GM21360 (cell line): ENCODE results near the gene TBCD.

Experiments
- ATAC-seq: cut with Tn5 transposase; IDR thresholded peaks from one replicate; pipeline ENCODE4 v1.9.1; 2021; ENCODE audit warnings: mild to moderate bottlenecking, moderate library complexity; ENCODE audit not compliant: unreplicated experiment

TBCD gene

GRCh38 chr17:82897514-82898249 lies 145.8 kb downstream of the TBCD start:
- ATAC-seq, result no peak

- ATAC-seq, result no peak
These were observed 147.2 kb downstream of the TBCD start for GRCh38 chr17:82898976-82899514.

DNA sequence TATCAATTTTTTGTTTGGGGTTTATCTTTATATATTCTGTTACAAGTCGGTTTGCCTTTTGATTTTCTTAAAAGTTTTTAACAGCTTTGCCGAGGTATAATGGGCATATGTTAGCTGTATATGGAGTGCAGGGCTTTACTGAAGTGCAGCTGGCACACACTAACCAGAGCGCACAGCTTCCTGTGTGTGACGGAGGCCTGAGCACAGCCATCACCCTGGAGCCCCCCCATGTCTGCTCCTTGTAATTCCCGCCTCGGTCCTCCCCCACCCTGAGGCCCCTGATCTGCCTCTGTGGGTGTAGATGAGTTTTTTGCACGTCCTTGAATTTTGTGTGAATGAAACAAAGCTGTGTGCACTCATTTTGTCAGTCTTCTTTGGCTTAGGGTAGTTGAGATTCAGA lies 148.1 kb downstream of the TBCD start:
- ATAC-seq, result no peak

DNA sequence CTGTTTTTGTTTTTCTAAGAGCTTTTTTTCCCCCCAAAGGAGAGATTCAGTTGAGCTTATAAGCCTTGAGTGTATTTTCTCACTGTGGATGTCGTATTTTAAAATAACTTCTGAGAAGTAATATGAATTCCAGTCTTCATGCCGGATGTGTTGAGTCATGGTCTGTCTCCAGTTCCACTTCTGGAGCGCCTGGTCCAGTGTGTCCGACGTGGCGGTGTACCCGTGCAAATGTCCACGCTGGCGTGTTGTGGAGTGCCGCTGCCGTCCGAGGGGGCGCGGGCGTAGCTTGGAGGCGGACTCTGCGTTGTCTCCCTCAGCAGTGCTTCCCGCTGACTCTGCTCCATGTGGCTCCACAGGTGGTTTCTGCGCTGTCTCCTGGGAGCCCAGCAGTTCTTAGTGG lies 148.9 kb downstream of the TBCD start:
- no peak for ATAC-seq

DNA sequence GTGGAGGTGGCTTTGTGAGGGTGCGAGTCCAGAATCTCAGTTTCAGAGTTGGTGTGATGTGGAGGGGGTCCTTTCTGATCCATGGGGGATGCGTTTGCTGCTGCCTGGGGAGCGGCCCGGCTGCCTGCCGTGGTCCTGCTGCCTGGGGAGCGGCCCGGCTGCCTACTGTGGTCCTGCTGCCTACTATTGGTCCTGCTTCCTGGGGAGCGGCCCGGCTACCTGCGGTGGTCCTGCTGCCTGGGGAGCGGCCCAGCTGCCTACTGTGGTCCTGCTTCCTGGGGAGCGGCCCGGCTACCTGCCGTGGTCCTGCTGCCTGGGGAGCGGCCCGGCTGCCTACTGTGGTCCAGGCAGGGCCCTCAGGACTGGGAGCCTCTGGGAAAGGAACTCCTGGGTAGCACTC lies 149.5 kb downstream of the TBCD start:
- ATAC-seq, result no peak

DNA sequence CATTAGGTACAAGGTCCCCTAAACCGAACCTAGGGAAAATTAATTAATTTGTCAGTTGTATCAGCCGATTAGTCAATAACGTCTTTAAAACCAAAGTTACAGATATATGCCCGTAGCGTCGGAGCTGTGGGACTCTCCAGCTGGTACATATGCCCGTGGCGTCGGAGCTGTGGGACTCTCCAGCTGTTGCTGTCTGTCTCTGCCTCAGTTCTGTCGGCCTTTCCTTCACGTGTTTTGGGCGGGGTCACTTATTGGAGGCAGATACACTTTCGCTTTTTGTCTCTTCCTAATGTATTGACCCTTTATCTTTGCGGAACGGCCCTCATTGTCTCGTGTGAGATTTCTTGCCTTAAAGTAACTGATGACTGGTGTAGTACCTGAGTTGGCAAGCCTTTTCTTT lies 150.0 kb downstream of the TBCD start:
- ATAC-seq, result no peak

GRCh38 chr17:82902972-82903874 lies 151.4 kb downstream of the TBCD start:
- no peak for ATAC-seq

DNA sequence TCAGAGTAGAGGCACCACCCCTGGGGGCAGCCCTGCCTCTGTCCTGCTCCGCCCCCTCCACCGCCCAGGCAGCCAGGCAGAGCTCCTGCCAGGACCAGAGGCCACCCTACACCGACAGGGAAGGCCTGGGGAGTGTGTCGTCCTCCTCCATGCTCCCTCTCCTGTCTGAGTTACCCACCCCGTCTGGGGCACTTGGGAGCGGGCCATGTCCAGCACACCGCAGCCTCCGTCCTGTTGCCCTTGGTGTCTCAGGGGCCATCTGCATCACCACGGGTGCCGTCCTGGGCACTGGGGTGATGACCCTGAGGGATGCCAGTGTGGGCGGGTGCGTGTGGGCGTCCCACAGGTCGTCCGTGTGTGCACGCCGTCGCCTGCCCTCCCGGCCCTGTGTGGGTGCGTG lies 153.3 kb downstream of the TBCD start:
- no peak for ATAC-seq

DNA sequence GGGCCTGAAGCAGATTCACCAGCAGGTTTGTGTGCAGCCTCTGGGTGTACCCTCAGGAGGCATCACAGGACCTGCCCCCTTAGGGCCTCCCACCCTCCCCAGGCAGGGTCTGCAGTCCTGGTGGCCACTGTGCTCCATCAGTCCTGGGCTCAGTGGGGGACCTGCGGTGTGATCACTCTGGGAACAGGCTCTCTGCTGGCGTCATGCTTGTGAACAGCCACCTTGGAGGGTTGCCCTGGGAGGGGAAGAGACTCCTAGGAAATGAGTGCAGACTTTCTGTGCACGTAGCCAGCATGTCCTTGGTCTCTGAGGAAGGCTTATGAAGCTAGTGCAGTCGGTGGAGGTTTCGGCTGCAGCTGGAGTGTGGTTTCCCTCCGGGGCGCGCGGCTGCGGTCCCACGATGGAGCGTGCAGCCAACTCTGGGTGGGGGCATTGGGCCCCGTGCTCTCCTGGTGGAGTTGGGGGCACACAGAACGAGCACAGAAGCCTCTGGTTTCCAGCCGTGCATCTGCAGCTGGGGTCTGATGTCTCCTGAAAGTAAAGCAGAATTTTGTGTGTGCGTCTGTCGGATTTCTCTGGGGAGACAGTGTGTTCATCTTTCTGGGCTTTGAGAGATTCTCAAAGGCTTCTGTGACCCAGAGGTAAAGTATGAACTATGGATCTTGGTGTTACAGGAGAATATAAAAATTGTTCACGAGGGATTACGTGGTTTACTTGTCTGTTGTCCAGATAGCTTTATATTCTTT lies 156.1 kb downstream of the TBCD start:
- ATAC-seq, result no peak

GRCh38 chr17:82908543-82909160 lies 156.8 kb downstream of the TBCD start:
- no peak for ATAC-seq

- ATAC-seq, result no peak
These were observed 157.5 kb downstream of the TBCD start for GRCh38 chr17:82909322-82909904.

DNA sequence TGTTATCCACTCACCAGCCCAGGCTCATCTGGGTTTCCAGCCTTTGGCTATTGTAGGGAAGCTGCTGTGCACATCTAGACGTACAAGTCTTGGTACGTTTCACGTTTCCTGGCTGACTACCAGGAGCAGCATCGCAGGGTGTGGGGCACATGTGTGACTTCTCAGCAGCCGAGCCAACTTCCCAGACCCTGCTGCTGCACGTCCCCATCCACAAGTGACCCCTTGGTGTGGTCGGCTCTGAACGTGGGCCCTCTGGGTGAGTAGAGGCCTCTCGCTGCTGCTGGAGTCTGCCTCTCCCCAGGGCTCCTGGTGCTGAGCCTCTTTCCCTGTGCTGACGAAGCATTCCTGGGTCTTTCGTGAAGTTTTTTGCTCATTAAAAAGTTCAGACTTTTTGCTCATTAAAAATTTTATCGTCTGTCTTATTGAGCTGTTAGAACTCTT lies 158.2 kb downstream of the TBCD start:
- ATAC-seq, result no peak

DNA sequence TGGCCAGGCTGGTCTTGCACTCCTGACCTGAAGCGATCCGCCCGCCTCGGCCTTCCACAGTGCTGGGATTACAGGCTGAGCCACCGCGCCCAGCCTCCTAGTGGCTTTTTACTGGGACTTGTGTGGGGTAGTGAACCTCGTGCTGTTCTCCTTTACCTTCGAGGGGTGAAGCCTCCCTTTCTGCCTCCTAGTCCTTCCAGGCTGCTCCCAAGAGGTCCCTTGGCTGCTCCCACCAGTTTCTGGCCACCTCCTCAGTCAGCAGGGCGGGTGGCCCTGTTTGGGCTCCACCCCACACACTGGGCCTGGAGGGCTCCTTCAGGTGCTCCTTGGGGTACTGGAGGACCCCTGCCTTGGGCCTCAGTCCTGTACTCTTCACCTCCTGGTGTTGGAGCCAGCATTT lies 158.9 kb downstream of the TBCD start:
- ATAC-seq, result no peak

DNA sequence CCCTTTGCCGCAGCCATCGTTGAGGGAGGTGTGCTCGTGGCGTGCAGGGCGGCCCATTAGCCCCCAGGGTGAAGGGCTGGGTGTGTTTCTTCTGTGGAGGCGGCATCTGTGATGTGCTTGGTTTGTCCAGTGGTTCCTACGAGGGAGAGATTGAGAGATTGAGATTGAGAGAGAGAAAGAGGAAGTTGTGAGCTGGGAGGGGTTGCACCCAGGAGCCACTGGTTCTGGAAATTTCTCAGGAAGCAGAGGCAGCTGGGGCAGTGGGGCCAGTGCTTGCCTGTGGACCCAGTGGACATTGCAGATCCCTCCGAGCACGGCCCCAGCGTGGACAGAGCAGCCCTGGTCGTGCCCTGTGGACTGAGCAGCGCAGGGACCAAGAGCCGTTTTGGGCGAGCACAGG lies 160.0 kb downstream of the TBCD start:
- no peak for ATAC-seq

DNA sequence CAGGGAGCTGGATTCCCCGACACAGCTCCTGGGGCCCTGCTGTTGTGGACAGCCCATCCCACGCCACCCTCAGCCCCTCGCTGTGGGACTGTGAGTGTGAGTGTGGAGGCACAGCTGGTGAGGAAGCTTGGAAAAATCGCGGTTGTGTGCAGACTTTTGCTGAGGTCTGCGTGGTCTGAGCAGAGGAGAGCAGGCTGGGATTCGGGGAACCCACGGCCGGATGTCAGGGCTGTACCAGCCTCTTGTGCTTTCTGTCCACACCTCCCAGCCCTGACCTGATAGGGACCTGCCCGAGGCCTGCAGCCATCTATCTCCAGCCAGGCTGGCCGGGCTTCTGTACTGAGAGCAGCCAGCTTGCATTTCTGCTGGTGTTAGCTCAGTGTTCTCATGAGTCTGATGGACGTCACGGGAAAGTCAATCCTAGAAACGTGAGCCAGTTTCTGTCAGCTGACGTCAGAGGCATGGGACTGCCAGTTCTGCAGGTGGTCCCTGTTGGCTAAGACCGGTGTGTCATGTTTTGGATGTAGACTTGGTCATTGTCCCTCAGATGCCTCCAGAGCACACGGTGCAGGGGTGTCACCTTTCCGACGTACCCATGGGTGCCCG lies 160.7 kb downstream of the TBCD start:
- ATAC-seq, result no peak

GRCh38 chr17:82913304-82914043 lies 161.6 kb downstream of the TBCD start:
- ATAC-seq, result no peak

DNA sequence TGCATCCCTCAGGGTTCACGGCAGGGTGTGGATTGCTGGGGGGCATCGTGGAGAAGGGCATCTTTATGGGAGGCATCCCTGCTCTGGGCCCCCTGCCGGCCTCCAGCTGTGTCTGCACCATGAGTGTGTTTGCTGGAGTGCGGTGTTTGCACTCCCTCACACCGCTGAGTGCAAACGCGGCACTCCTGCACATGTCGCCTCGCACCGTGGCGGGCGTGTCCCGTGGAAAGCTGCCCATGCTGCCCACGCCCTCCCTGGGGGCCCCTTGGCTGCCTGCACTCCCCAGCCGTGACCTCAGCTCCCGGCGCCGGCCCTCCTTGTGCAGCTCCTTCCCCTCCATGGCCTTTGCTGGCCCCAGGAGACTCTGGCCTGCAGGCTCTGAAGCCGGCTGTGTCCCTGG lies 162.5 kb downstream of the TBCD start:
- no peak for ATAC-seq

DNA sequence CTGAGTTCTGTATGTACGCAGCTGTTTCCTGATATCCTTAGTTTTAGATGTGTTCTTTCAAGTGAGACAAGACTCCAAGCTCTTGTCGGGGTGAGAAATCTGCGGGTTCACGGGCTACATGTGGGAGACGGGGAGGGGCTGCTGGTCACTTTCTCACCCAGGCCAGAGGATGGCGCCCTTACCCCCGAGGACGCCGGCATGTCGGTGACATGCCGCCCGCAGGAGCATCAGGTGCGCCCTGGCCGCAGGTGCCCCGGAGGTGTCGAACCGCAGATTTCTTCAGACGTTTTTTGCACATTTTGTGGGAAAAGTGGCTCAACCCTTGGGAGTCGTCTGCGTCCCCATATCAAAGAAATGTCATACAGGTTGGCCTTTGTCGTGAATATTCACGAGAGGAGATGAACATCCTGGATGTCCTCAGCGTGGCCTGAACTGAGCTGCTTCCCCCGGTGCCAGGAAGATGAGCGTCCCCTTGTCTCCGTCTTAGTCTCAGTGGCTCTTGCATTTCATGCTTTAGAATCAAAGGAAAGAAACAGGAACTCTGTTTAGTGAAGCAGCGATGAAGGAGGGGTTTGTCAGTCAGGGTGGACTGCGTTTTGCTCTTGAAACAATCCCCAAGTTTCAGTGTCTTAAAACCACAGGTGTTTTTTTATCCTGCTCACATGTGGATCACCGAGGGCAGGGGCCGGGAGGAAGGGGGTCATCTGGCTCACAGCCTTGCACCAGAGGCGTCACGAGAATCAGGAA lies 163.3 kb downstream of the TBCD start:
- no peak for ATAC-seq

- no peak for ATAC-seq
These were observed 163.8 kb downstream of the TBCD start for GRCh38 chr17:82915757-82916027.
